Keratinocyte (primary cell): ENCODE results near the gene PLPP1. TPM values are rescaled to one million over a fixed set of nuclear protein-coding genes. Genes with fewer than 3 reads are reported as not detected.

Source experiments
- DNase-seq: peaks from one replicate; pipeline ENCODE4 v3.0.0-alpha.2; 2011; ENCODE audit warnings: low read depth, missing footprints, low spot score
- FAIRE-seq: peaks from 2 replicates; lab custom pipeline; 2011; peaks lifted over from hg19 to GRCh38; lab: Jason Lieb, UNC
- H2AFZ ChIP-seq: 2 replicates; pipeline ENCODE4 v1.6.0; 2012; ENCODE audit warnings: low read length, control low read depth, inconsistent platforms; ENCODE audit not compliant: control insufficient read depth
- H3K27ac ChIP-seq: 2 replicates; pipeline ENCODE4 v1.5.1; 2011; ENCODE audit warnings: low read length; ENCODE audit not compliant: control insufficient read depth, insufficient read depth
- H3K27me3 ChIP-seq: 3 replicates; pipeline ENCODE4 v1.6.0; 2011; ENCODE audit warnings: low read length; ENCODE audit not compliant: control insufficient read depth, insufficient read depth; ENCODE audit errors: extremely low read depth
- H3K36me3 ChIP-seq, 2 experiments: 2 replicates in 1 of 2; 3 replicates in 1 of 2; pipeline ENCODE4 v1.5.1; 2011; ENCODE audit warnings: low read length in 2 of 2, mild to moderate bottlenecking in 1 of 2; ENCODE audit not compliant: control insufficient read depth in 2 of 2, insufficient read depth in 2 of 2; ENCODE audit errors: extremely low read depth in 1 of 2
- H3K4me1 ChIP-seq: 3 replicates; pipeline ENCODE4 v1.5.1; 2011; ENCODE audit warnings: low read length; ENCODE audit not compliant: control insufficient read depth, insufficient read depth; ENCODE audit errors: extremely low read depth
- H3K4me2 ChIP-seq: 3 replicates; pipeline ENCODE4 v1.6.0; 2011; ENCODE audit warnings: low read depth, low read length; ENCODE audit not compliant: control insufficient read depth, insufficient read depth; ENCODE audit errors: extremely low read depth
- H3K4me3 ChIP-seq, 3 experiments: fragments of 200-600 bp in 1 of 3; sonication (generic) in 1 of 3; 2 replicates in 2 of 3; 3 replicates in 1 of 3; pipeline ENCODE4 v1.5.1; 2011 to 2016; ENCODE audit warnings: low read length in 3 of 3, mild to moderate bottlenecking in 3 of 3, control low read depth in 2 of 3, inconsistent platforms in 1 of 3, low read depth in 1 of 3, mixed read lengths in 1 of 3, mixed run types in 1 of 3, moderate library complexity in 1 of 3; ENCODE audit not compliant: control insufficient read depth in 2 of 3, insufficient read depth in 2 of 3; ENCODE audit errors: extremely low read depth in 1 of 3
- H3K79me2 ChIP-seq: 2 replicates; pipeline ENCODE4 v1.6.0; 2012; ENCODE audit warnings: low read length; ENCODE audit not compliant: control insufficient read depth, insufficient read depth
- H3K9ac ChIP-seq: 3 replicates; pipeline ENCODE4 v1.6.0; 2011; ENCODE audit warnings: low read length; ENCODE audit not compliant: control insufficient read depth, insufficient read depth; ENCODE audit errors: extremely low read depth
- H3K9me1 ChIP-seq: 3 replicates; pipeline ENCODE4 v1.6.0; 2011; ENCODE audit warnings: low read length; ENCODE audit not compliant: control insufficient read depth, insufficient read depth; ENCODE audit errors: extremely low read depth
- H3K9me3 ChIP-seq: 2 replicates; pipeline ENCODE4 v1.5.1; 2012; ENCODE audit warnings: low read depth, low read length; ENCODE audit not compliant: control insufficient read depth
- H4K20me1 ChIP-seq: 3 replicates; pipeline ENCODE4 v1.6.0; 2011; ENCODE audit warnings: low read length; ENCODE audit not compliant: control insufficient read depth, insufficient read depth; ENCODE audit errors: extremely low read depth
- CTCF ChIP-seq, 3 experiments: IDR thresholded peaks in 1 of 3; conservative IDR thresholded peaks in 1 of 3; optimal IDR thresholded peaks in 1 of 3; 2 replicates in 2 of 3; 3 replicates in 1 of 3; pipeline versions ENCODE3 to v1.5.1; 2011; ENCODE audit warnings: low read length in 3 of 3, mild to moderate bottlenecking in 3 of 3, moderate library complexity in 2 of 3, control low read depth in 1 of 3, inconsistent platforms in 1 of 3; ENCODE audit not compliant: insufficient read depth in 2 of 3; ENCODE audit errors: extremely low read depth in 1 of 3
- EZH2 ChIP-seq: IDR thresholded peaks from one replicate; pipeline ENCODE4 v1.6.1; 2012; ENCODE audit warnings: inconsistent platforms, mild to moderate bottlenecking, low read length, moderate library complexity
- dilution Hi-C: fragments of 300-500 bp; cut with MboI; formaldehyde crosslinking; loops from one replicate; pipeline ENCODE4 v1.7.0; 2020; ENCODE audit warnings: low sequenced_read_pairs; ENCODE audit not compliant: extremely low pct_ligation_motif_present
- polyA plus RNA-seq, 5 experiments: library from polyadenylated mRNA; depleted of rRNA in 3 of 5; stranded (reverse) in 3 of 5; stranded (forward) in 1 of 5; unstranded in 1 of 5; fragments of >200 nt; gene quantifications; 1 replicate in 1 of 5; 2 replicates in 3 of 5; 3 replicates in 1 of 5; pipeline versions ENCODE4 v1.2.1 to v1.2.3, GENCODE V29; 2011 to 2012; ENCODE audit warnings: missing spikeins in 2 of 5, low read depth in 1 of 5, low replicate concordance in 1 of 5

The PLPP1 gene
- polyA plus RNA-seq, 1 donor (not counting 4 experiments of a cell fraction or from before 2014, with no cell fraction given) = 13.2 TPM

GRCh38 chr5:55441954-55442353 lies 92.8 kb downstream of the PLPP1 start:
- DNase-seq = no peak
- peaks cover 19% of the 10 kb centered on the region for H3K4me1 ChIP-seq
- TF ChIP-seq CTCF (optimal IDR thresholded peaks at IDR 0.05 in 1 of 3, IDR thresholded peaks at IDR 0.05 in 1 of 3, conservative IDR thresholded peaks at IDR 0.05 in 1 of 3; ENCODE audit: extremely low read depth in 1 of 3, insufficient read depth in 2 of 3, low read length in 3 of 3) (no peak), EZH2 (no peak)

GRCh38 chr5:55441107-55441771 lies 93.5 kb downstream of the PLPP1 start:
- H4K20me1 ChIP-seq = no peaks in the 10 kb centered on the region

More at GRCh38 chr5:55441954-55442353, 92.8 kb downstream of the PLPP1 start:
- no peaks in the 10 kb centered on the region for H4K20me1 ChIP-seq
- H3K27me3 ChIP-seq = no peaks in the 10 kb centered on the region
- H2AFZ ChIP-seq = no peak overlapping the region
- FAIRE-seq = no peak
- H3K27ac ChIP-seq = no peak overlapping the region
- H3K9me3 ChIP-seq = no peaks in the 10 kb centered on the region
- peaks cover 2% of the 10 kb centered on the region for H3K9me1 ChIP-seq
- no peak overlapping the region for H3K4me3 ChIP-seq
- H3K36me3 ChIP-seq = peaks cover 0 to 2% of the 10 kb centered on the region in 2 experiments
- no peaks in the 10 kb centered on the region for H3K79me2 ChIP-seq
- dilution Hi-C loops = no loop called here
- no peak overlapping the region for H3K4me2 ChIP-seq
- no peak overlapping the region for H3K9ac ChIP-seq

More at GRCh38 chr5:55441107-55441771, 93.5 kb downstream of the PLPP1 start:
- no peak overlapping the region for H2AFZ ChIP-seq
- peaks cover 0 to 2% of the 10 kb centered on the region in 2 experiments for H3K36me3 ChIP-seq
- no peaks in the 10 kb centered on the region for H3K27me3 ChIP-seq
- H3K27ac ChIP-seq = no peak overlapping the region
- peaks cover 19% of the 10 kb centered on the region for H3K4me1 ChIP-seq
- H3K4me2 ChIP-seq = no peak overlapping the region
- H3K4me3 ChIP-seq = no peak overlapping the region
- FAIRE-seq (no peak), DNase-seq (no peak)
- dilution Hi-C loops = no loop called here
- H3K79me2 ChIP-seq = no peaks in the 10 kb centered on the region
- no peak overlapping the region for H3K9ac ChIP-seq
- TF ChIP-seq CTCF (optimal IDR thresholded peaks at IDR 0.05 in 1 of 3, IDR thresholded peaks at IDR 0.05 in 1 of 3, conservative IDR thresholded peaks at IDR 0.05 in 1 of 3; ENCODE audit: extremely low read depth in 1 of 3, insufficient read depth in 2 of 3, low read length in 3 of 3) (no peak), EZH2 (no peak)
- H3K9me3 ChIP-seq = no peaks in the 10 kb centered on the region
- peaks cover 2% of the 10 kb centered on the region for H3K9me1 ChIP-seq
